GM23338 (cell line): Measurements from ENCODE around the gene ZYG11B. TPM values are rescaled to one million over a fixed set of nuclear protein-coding genes. Genes with fewer than 3 reads are reported as not detected.

ENCODE experiments used
- ATAC-seq: fragments of 200-7000 bp; cut with Tn5 transposase; 3 replicates; pipeline ENCODE4 v1.9.1; 2020
- DNase-seq: peaks from one replicate; pipeline ENCODE4 v3.0.0-alpha.2; 2015; ENCODE audit warnings: low spot score
- H2AFZ ChIP-seq: fragments of 200-600 bp; sonication (generic); 2 replicates; pipeline ENCODE4 v1.8.0; 2016; ENCODE audit warnings: antibody characterized with exemption, mild to moderate bottlenecking, moderate library complexity
- H3F3A ChIP-seq: fragments of 200-600 bp; sonication (generic); replicated peaks from 2 replicates; pipeline ENCODE4 v1.8.0; 2017; ENCODE audit warnings: antibody characterized with exemption, mixed run types, low read depth
- H3K27ac ChIP-seq: fragments of 200-600 bp; sonication (generic); 2 replicates; pipeline ENCODE4 v1.6.1; 2016; ENCODE audit warnings: low read depth
- H3K27me3 ChIP-seq: fragments of 200-600 bp; sonication (generic); 2 replicates; pipeline ENCODE4 v1.8.0; 2016; ENCODE audit warnings: mild to moderate bottlenecking, mixed run types, moderate library complexity; ENCODE audit not compliant: insufficient read depth
- H3K36me3 ChIP-seq: fragments of 200-600 bp; sonication (generic); 2 replicates; pipeline ENCODE4 v1.8.0; 2016; ENCODE audit warnings: mild to moderate bottlenecking; ENCODE audit not compliant: insufficient read depth
- H3K4me1 ChIP-seq: fragments of 200-600 bp; sonication (generic); 2 replicates; pipeline ENCODE4 v1.8.0; 2016; ENCODE audit warnings: mild to moderate bottlenecking, moderate library complexity; ENCODE audit not compliant: insufficient read depth
- H3K4me2 ChIP-seq: fragments of 200-600 bp; sonication (generic); 2 replicates; pipeline ENCODE4 v1.7.1; 2017; ENCODE audit warnings: mixed run types
- H3K4me3 ChIP-seq: fragments of 200-600 bp; sonication (generic); 2 replicates; pipeline ENCODE4 v1.6.1; 2016; ENCODE audit warnings: mixed run types
- H3K79me2 ChIP-seq: fragments of 200-600 bp; sonication (generic); replicated peaks from 2 replicates; pipeline ENCODE4 v1.8.0; 2017; ENCODE audit warnings: mild to moderate bottlenecking; ENCODE audit not compliant: insufficient read depth
- H3K9me2 ChIP-seq: fragments of 200-600 bp; sonication (generic); 2 replicates; pipeline ENCODE4 v1.8.0; 2017; ENCODE audit not compliant: insufficient read depth
- H4K20me1 ChIP-seq: fragments of 200-600 bp; sonication (generic); replicated peaks from 2 replicates; pipeline ENCODE4 v1.8.0; 2017; ENCODE audit warnings: mild to moderate bottlenecking; ENCODE audit not compliant: insufficient read depth
- H3K27ac Mint-ChIP-seq: 2 replicates; pipeline ENCODE4 v1.8.0; 2020; ENCODE audit warnings: inconsistent platforms, mild to moderate bottlenecking, moderate library complexity, mixed read lengths
- H3K27me3 Mint-ChIP-seq: 3 replicates; pipeline ENCODE4 v1.8.0; 2022; ENCODE audit warnings: low read depth, mild to moderate bottlenecking, moderate library complexity, mixed read lengths, inconsistent platforms; ENCODE audit not compliant: insufficient read depth, poor library complexity
- H3K36me3 Mint-ChIP-seq: 3 replicates; pipeline ENCODE4 v1.8.0; 2021; ENCODE audit warnings: low read depth, mild to moderate bottlenecking, inconsistent platforms, moderate library complexity, mixed read lengths
- H3K4me1 Mint-ChIP-seq: 3 replicates; pipeline ENCODE4 v1.8.0; 2020; ENCODE audit warnings: mild to moderate bottlenecking, inconsistent platforms, mixed read lengths
- H3K4me3 Mint-ChIP-seq: 3 replicates; pipeline ENCODE4 v1.8.0; 2021; ENCODE audit warnings: moderate library complexity, mild to moderate bottlenecking, inconsistent platforms, mixed read lengths
- H3K9me3 Mint-ChIP-seq: 3 replicates; pipeline ENCODE4 v1.8.0; 2020; ENCODE audit warnings: moderate library complexity, mild to moderate bottlenecking, inconsistent platforms, mixed read lengths
- CREB1 ChIP-seq: fragments of 250-450 bp; sonication (Bioruptor Pico); IDR thresholded peaks from 2 replicates; pipeline ENCODE4 v1.5.0; 2020; ENCODE audit warnings: low read depth, mild to moderate bottlenecking, moderate library complexity
- ETS1 ChIP-seq: IDR thresholded peaks from 2 replicates; pipeline ENCODE4 v1.6.1; 2016; ENCODE audit warnings: antibody characterized with exemption
- EZH2phosphoT487 ChIP-seq: fragments of 200-600 bp; sonication (generic); IDR thresholded peaks from one replicate; pipeline ENCODE4 v1.8.1; 2018; ENCODE audit warnings: antibody characterized with exemption; ENCODE audit not compliant: unreplicated experiment
- NANOG ChIP-seq: IDR thresholded peaks from 2 replicates; pipeline ENCODE4 v1.6.1; 2016; ENCODE audit warnings: antibody characterized with exemption, borderline replicate concordance
- POLR2AphosphoS5 ChIP-seq: IDR thresholded peaks from 2 replicates; pipeline ENCODE4 v1.6.1; 2016; ENCODE audit warnings: antibody characterized with exemption, low read depth
- STAT1 ChIP-seq: IDR thresholded peaks from one replicate; pipeline ENCODE4 v1.6.1; 2016; ENCODE audit warnings: antibody characterized with exemption; ENCODE audit not compliant: unreplicated experiment
- ZNF331 ChIP-seq: fragments of 250-450 bp; sonication (Bioruptor Pico); IDR thresholded peaks from 2 replicates; pipeline ENCODE4 v1.5.0; 2020; ENCODE audit warnings: low read depth, mild to moderate bottlenecking, moderate library complexity
- polyA plus RNA-seq: library from polyadenylated mRNA; unstranded; fragments of >200 nt; fragmentation: Nextera tagmentation; extraction: Ambion mirVana; gene quantifications from 2 replicates; pipeline ENCODE4 v1.2.1, GENCODE V29; 2016
- total RNA-seq: library from RNA; depleted of rRNA; stranded (reverse); fragments of >200 nt; shearing (Covaris generic); gene quantifications from 2 replicates; pipeline ENCODE4 v1.2.3, GENCODE V29; 2014
- TF ChIP-seq, protein P1 (sequence below): fragments of 250-450 bp; sonication (Bioruptor Pico); IDR thresholded peaks from 2 replicates; pipeline ENCODE4 v1.5.0; 2020; ENCODE audit warnings: mild to moderate bottlenecking, moderate library complexity

ZYG11B gene
- total and polyA plus RNA-seq, 2 experiments from 2014 or later: 7.8 to 42.3 TPM

- TF ChIP-seq, protein P1, sequence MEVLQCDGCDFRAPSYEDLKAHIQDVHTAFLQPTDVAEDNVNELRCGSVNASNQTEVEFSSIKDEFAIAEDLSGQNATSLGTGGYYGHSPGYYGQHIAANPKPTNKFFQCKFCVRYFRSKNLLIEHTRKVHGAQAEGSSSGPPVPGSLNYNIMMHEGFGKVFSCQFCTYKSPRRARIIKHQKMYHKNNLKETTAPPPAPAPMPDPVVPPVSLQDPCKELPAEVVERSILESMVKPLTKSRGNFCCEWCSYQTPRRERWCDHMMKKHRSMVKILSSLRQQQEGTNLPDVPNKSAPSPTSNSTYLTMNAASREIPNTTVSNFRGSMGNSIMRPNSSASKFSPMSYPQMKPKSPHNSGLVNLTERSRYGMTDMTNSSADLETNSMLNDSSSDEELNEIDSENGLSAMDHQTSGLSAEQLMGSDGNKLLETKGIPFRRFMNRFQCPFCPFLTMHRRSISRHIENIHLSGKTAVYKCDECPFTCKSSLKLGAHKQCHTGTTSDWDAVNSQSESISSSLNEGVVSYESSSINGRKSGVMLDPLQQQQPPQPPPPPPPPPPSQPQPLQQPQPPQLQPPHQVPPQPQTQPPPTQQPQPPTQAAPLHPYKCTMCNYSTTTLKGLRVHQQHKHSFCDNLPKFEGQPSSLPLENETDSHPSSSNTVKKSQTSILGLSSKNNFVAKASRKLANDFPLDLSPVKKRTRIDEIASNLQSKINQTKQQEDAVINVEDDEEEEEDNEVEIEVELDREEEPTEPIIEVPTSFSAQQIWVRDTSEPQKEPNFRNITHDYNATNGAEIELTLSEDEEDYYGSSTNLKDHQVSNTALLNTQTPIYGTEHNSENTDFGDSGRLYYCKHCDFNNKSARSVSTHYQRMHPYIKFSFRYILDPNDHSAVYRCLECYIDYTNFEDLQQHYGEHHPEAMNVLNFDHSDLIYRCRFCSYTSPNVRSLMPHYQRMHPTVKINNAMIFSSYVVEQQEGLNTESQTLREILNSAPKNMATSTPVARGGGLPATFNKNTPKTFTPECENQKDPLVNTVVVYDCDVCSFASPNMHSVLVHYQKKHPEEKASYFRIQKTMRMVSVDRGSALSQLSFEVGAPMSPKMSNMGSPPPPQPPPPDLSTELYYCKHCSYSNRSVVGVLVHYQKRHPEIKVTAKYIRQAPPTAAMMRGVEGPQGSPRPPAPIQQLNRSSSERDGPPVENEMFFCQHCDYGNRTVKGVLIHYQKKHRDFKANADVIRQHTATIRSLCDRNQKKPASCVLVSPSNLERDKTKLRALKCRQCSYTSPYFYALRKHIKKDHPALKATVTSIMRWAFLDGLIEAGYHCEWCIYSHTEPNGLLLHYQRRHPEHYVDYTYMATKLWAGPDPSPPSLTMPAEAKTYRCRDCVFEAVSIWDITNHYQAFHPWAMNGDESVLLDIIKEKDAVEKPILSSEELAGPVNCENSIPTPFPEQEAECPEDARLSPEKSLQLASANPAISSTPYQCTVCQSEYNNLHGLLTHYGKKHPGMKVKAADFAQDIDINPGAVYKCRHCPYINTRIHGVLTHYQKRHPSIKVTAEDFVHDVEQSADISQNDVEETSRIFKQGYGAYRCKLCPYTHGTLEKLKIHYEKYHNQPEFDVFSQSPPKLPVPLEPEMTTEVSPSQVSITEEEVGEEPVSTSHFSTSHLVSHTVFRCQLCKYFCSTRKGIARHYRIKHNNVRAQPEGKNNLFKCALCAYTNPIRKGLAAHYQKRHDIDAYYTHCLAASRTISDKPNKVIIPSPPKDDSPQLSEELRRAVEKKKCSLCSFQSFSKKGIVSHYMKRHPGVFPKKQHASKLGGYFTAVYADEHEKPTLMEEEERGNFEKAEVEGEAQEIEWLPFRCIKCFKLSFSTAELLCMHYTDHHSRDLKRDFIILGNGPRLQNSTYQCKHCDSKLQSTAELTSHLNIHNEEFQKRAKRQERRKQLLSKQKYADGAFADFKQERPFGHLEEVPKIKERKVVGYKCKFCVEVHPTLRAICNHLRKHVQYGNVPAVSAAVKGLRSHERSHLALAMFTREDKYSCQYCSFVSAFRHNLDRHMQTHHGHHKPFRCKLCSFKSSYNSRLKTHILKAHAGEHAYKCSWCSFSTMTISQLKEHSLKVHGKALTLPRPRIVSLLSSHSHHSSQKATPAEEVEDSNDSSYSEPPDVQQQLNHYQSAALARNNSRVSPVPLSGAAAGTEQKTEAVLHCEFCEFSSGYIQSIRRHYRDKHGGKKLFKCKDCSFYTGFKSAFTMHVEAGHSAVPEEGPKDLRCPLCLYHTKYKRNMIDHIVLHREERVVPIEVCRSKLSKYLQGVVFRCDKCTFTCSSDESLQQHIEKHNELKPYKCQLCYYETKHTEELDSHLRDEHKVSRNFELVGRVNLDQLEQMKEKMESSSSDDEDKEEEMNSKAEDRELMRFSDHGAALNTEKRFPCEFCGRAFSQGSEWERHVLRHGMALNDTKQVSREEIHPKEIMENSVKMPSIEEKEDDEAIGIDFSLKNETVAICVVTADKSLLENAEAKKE: no peak
- no peak for TF ChIP-seq ETS1
- TF ChIP-seq EZH2phosphoT487: no peak
- no peak for TF ChIP-seq NANOG
- no peak for TF ChIP-seq STAT1
- no peak for TF ChIP-seq ZNF331 (CRISPR knock-in tag)
- TF ChIP-seq CREB1 (CRISPR knock-in tag): no peak
Observed at GRCh38 chr1:52739699-52740467, 13.6 kb downstream of the ZYG11B start (continued).

DNA sequence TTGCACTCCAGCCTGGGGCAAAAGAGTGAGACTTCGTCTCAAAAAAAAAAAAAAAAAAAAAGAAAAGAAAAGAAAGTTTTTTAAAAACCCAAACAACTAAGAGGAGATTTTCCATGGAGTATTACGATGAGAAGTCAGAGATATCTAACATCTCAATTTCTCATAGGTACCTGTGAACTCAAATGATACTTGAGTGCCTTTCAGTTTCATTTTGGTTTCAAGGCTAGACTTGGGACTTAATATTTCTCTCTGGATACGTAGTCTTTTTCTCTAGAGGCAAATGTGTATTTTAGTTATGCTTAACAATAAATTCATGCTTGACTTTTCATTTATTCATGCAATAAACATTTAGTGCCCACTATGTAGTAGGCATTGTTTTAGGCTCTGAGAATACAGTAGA is 15.0 kb downstream of the ZYG11B start:
- no peak for DNase-seq
- no peak overlapping the region for H3K4me3 ChIP-seq
- no peak for TF ChIP-seq POLR2AphosphoS5
- no peaks in the 10 kb centered on the region for H3K9me2 ChIP-seq
- H3K27me3 ChIP-seq: no peaks in the 10 kb centered on the region
- no peak overlapping the region for H2AFZ ChIP-seq
- Mint-ChIP-seq H3K9me3 (peaks cover 15% of the 10 kb centered on the region; the same call in 2 of the 3 replicates), H3K27me3 (no peaks in the 10 kb centered on the region), H3K27ac (no peak overlapping the region), H3K4me1 (peaks cover 2% of the 10 kb centered on the region; the same call in 1 of the 3 replicates), H3K36me3 (peaks cover 12% of the 10 kb centered on the region), H3K4me3 (no peak overlapping the region)
- peaks cover 15% of the 10 kb centered on the region for H4K20me1 ChIP-seq
- peaks cover 8% of the 10 kb centered on the region; the same call in 1 of the 2 replicates for H3K4me1 ChIP-seq
- H3K36me3 ChIP-seq: no peaks in the 10 kb centered on the region
- ATAC-seq: no peak
- no peaks in the 10 kb centered on the region for H3F3A ChIP-seq
- H3K27ac ChIP-seq: no peak overlapping the region
- H3K4me2 ChIP-seq: no peak overlapping the region
- H3K79me2 ChIP-seq: peaks cover 85% of the 10 kb centered on the region
